T follicular helper cell (primary cell): Measurements from ENCODE around the gene NUDT3.
"Not testable (repeated sequence)": the region's sequence is repeated elsewhere in the genome, so short reads cannot be mapped to it uniquely, and the experiment has no call there.

Experiments
- DNase-seq: peaks from one replicate; pipeline ENCODE4 v3.0.0-alpha.2; 2020; ENCODE audit warnings: low read depth

Gene NUDT3

GRCh38 chr6:34393191-34393965 lies 909 bp upstream of the NUDT3 start:
- no peak for DNase-seq

- peak; percentile 21 for DNase-seq
Measured at GRCh38 chr6:34391786-34392496, 528 bp downstream of the NUDT3 start.

- DNase-seq = no peak
Measured at GRCh38 chr6:34391473-34391785, 1.0 kb downstream of the NUDT3 start.

- DNase-seq = no peak
Measured at GRCh38 chr6:34390531-34391472, 1.7 kb downstream of the NUDT3 start.

GRCh38 chr6:34389034-34389433 lies 3.4 kb downstream of the NUDT3 start:
- no peak for DNase-seq

- DNase-seq = no peak
Measured at GRCh38 chr6:34388421-34388820, 4.0 kb downstream of the NUDT3 start.

GRCh38 chr6:34386316-34387137 lies 5.9 kb downstream of the NUDT3 start:
- DNase-seq = no peak

GRCh38 chr6:34385793-34386195 lies 6.7 kb downstream of the NUDT3 start:
- DNase-seq = no peak

GRCh38 chr6:34384321-34385153 lies 7.9 kb downstream of the NUDT3 start:
- no peak for DNase-seq

- no peak for DNase-seq
Measured at GRCh38 chr6:34383656-34384320, 8.7 kb downstream of the NUDT3 start.

GRCh38 chr6:34383161-34383631 lies 9.3 kb downstream of the NUDT3 start:
- no peak for DNase-seq

- DNase-seq = no peak
Measured at GRCh38 chr6:34381081-34381480, 11.4 kb downstream of the NUDT3 start.

GRCh38 chr6:34378470-34378869 lies 14.0 kb downstream of the NUDT3 start:
- DNase-seq = no peak

- DNase-seq = no peak
Measured at GRCh38 chr6:34377984-34378383, 14.5 kb downstream of the NUDT3 start.

GRCh38 chr6:34377571-34377970 lies 14.9 kb downstream of the NUDT3 start:
- DNase-seq = not testable (repeated sequence)

- no peak for DNase-seq
Measured at GRCh38 chr6:34375833-34376232, 16.6 kb downstream of the NUDT3 start.

GRCh38 chr6:34374508-34374907 lies 18.0 kb downstream of the NUDT3 start:
- no peak for DNase-seq

- no peak for DNase-seq
Measured at GRCh38 chr6:34374069-34374468, 18.4 kb downstream of the NUDT3 start.

- DNase-seq = no peak
Measured at GRCh38 chr6:34373511-34373910, 19.0 kb downstream of the NUDT3 start.

GRCh38 chr6:34371865-34372264 lies 20.6 kb downstream of the NUDT3 start:
- not testable (repeated sequence) for DNase-seq
